Measurements from ENCODE around the gene DOCK8. TPM values are rescaled to one million over a fixed set of nuclear protein-coding genes. Genes with fewer than 3 reads are reported as not detected.
A peak's percentile ranks its signal among the peaks of the same experiment; 100 is the strongest.

DOCK8 gene
- total and polyA plus RNA-seq, 3 donors from 2014 or later = 46.7 to 63.9 (median 51.4) TPM

- 88 to 98% methylated on average over 2 of the region's 2 CpGs for WGBS, 2 donors
- no peak for DNase-seq
- H3K36me3 ChIP-seq (ENCODE audit: low read depth, missing control alignments) = no peaks in the 10 kb centered on the region
- H3K4me3 ChIP-seq = no peak overlapping the region
- peaks cover 10% of the 10 kb centered on the region for H3K4me1 ChIP-seq
- H3K27me3 ChIP-seq = no peaks in the 10 kb centered on the region
- TF ChIP-seq POLR2A (IDR thresholded peaks at IDR 0.05) (no peak), CTCF (IDR thresholded peaks at IDR 0.05) (no peak)
- no peaks in the 10 kb centered on the region for H3K9me3 ChIP-seq
- intact Hi-C loops (cut with DNase I; ENCODE audit: low total_unique reads) = no loop called here
- no peak overlapping the region for H3K27ac ChIP-seq
Observed at GRCh38 chr9:392077-392804, 177.6 kb downstream of the DOCK8 start.

DNA sequence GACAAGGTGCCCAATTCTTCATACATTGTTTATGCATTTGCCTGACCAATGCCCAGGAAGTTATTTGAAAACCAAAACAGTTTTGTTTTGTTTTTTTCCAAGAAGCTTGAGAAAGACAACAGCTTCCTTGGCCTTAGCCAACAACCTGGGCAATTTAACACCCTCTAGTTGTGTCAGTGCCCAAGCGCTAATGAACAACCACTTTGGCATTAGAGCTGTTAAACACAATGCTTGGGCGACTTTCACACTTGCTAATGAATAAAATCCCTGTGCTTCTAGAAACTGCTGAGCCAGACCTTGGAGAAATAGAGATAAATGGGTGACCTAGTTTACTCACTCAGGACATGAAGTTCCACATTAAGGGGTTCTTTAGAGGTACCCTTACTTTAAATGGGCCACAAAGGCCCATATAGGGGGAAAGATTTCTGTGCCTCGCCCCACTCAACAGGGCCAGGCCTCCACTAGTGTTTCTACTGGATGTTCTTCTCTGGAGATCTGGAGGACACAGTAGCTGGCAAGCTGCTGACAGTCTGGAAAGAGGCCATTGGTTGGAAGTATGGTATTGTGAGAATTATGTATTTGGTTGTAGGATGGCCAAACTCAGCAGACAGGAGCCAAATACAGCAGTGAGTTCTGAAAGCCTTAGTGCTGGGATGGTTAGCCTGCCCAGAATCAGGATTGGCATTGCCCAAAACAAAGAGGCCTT, 179.8 kb downstream of the DOCK8 start:
- no peak overlapping the region for H3K4me3 ChIP-seq
- TF ChIP-seq CTCF (IDR thresholded peaks at IDR 0.05) = no peak
- TF ChIP-seq POLR2A (IDR thresholded peaks at IDR 0.05) = no peak
- peaks cover 10% of the 10 kb centered on the region for H3K4me1 ChIP-seq
- H3K9me3 ChIP-seq = no peaks in the 10 kb centered on the region
- H3K27ac ChIP-seq = peak overlapping the region; percentile 29 to 57
- H3K27me3 ChIP-seq = no peaks in the 10 kb centered on the region
- DNase-seq = peak; percentile 37
- WGBS, 2 donors = 53 to 69% methylated on average over 3 of the region's 3 CpGs
- intact Hi-C loops (cut with DNase I; ENCODE audit: low total_unique reads) = no loop called here
- H3K36me3 ChIP-seq (ENCODE audit: low read depth, missing control alignments) = no peaks in the 10 kb centered on the region

DNA sequence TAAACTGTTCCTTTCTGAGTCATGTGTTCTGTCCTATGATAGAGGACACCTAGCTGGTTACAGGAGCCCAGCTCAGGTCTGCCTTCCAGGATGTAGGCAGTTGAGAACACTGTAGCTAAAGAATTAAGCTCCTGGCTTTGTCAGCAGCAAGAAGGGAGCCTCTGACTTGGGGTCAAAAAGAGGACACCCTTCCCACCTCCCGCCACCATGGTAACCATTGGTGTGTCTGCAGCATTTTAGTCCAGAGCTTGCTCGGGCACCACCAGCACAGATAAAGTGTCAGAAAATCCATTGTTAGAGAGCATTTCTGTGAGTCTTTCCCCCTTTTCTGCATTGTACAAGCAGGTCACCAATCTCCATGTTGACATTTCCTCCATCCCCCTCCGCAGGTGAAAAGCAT, 181.7 kb downstream of the DOCK8 start:
- no peak for TF ChIP-seq CTCF (IDR thresholded peaks at IDR 0.05)
- Histone ChIP-seq H3K27ac (no peak overlapping the region), H3K36me3 (ENCODE audit: low read depth, missing control alignments) (no peaks in the 10 kb centered on the region), H3K9me3 (no peaks in the 10 kb centered on the region), H3K27me3 (no peaks in the 10 kb centered on the region), H3K4me1 (peaks cover 10% of the 10 kb centered on the region), H3K4me3 (no peak overlapping the region)
- WGBS, 2 donors = 92 to 93% methylated on average over 3 of the region's 3 CpGs
- no peak for DNase-seq
- intact Hi-C loops (cut with DNase I; ENCODE audit: low total_unique reads) = no loop called here

DNA sequence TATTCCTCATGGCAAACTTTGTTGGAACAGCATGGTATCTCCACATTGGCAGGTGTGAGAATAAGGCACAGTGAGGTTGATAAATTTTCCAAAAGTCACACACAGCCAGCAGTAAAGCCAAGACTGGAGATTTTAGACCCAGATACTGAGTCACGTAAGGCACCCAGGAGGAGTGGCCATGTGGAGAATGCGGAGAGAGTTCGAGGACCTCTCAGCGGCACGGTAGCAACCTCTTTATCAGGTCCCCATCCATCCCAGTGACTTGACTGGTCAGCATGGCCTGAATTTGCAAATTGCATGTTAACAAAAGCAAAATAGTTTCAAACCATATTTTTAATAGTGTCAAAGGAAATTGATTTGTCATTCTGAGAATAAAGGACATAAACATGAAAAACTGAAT, 183.4 kb downstream of the DOCK8 start:
- no peaks in the 10 kb centered on the region for H3K27me3 ChIP-seq
- no peak for DNase-seq
- intact Hi-C loops (cut with DNase I; ENCODE audit: low total_unique reads) = no loop called here
- no peaks in the 10 kb centered on the region for H3K9me3 ChIP-seq
- 82 to 83% methylated on average over 5 of the region's 5 CpGs for WGBS, 2 donors
- no peak overlapping the region for H3K4me3 ChIP-seq
- no peak overlapping the region for H3K27ac ChIP-seq
- H3K4me1 ChIP-seq = peaks cover 10% of the 10 kb centered on the region
- TF ChIP-seq CTCF (IDR thresholded peaks at IDR 0.05) (no peak), POLR2A (IDR thresholded peaks at IDR 0.05) (no peak)
- H3K36me3 ChIP-seq (ENCODE audit: low read depth, missing control alignments) = no peaks in the 10 kb centered on the region
